NCI-H446 treated with DMSO at 0.1 percent for 48 hours (cell line): ENCODE results near the gene STK10.
A peak's percentile ranks its signal among the peaks of the same experiment; 100 is the strongest.

ENCODE experiments used
- DNase-seq: peaks from one replicate; lab custom pipeline; 2025; lab: John Stamatoyannopoulos, UW

STK10 gene

GRCh38 chr5:172088801-172089200 lies 99.2 kb downstream of the STK10 start:
- DNase-seq = no peak

- no peak for DNase-seq
These were observed 101.6 kb downstream of the STK10 start for GRCh38 chr5:172086194-172086975.

GRCh38 chr5:172085738-172086137 lies 102.3 kb downstream of the STK10 start:
- DNase-seq = no peak

DNA sequence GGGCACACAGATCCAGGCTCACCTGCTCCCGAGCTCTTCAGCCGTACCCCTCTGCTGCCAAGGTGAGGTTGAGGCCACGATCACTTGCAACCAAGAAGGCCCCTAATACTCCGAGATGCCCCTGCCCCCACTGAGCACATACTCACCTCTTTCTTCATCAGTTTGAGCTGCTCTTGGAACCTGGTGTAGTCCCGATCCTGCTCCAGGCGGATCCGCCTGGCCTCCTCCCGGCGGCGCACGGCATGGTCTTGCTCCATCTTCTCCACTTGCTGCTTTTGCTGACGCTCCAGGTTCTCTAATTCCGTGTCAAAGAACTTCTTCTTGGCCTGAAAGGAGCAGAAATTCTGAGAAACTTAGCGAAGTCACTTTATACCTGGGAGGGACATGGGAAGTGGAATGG lies 105.8 kb downstream of the STK10 start:
- DNase-seq = no peak

DNA sequence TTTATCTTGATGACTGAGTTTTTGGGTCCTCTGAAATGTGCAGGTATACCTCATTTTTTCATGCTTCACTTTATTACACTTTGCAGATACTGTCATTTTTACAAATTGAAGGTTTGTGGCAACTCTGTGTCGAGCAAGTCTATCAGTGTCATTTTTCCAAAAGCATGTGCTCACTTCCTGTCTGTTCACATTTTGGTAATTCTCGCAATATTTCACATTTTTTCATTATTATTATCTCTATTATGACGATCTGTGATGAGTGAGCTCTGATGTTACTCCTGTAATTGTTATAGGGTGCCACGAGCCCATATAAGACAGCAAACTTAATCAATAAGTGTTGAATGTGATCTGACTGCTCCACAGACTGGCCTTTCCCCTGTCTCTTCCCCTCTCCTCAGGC lies 108.1 kb downstream of the STK10 start:
- no peak for DNase-seq

DNA sequence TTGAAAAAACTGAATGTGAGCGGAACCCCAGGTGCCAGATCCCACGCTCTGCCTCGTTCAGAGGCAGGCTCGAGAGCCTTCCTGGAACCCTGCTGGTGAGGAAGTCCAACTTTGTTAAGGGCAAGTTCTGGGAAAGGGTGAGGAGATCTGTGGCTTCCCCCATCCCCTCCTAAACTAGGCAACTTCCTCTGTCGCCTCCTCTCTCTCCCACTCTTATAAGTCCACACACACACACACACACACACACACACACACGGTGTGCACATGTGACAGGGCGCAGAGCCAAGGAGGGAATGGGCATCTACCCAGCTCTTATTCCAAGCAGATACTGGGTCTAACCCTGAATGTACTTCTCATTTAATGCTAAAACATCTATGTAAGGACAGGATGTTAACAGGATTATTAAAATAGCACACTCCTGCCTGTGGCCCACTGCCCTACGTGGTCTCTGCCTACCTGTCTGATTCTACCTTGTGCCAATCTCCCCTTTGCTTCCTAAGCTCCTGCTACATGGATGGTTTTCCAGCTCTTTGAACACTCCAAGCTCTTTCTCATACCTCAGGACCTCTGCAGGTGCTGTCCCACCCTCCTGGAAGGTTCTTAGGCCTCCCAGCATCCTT lies 109.2 kb downstream of the STK10 start:
- DNase-seq = no peak

- DNase-seq = peak; percentile 21
These were observed 110.2 kb downstream of the STK10 start for GRCh38 chr5:172077664-172078425.

DNA sequence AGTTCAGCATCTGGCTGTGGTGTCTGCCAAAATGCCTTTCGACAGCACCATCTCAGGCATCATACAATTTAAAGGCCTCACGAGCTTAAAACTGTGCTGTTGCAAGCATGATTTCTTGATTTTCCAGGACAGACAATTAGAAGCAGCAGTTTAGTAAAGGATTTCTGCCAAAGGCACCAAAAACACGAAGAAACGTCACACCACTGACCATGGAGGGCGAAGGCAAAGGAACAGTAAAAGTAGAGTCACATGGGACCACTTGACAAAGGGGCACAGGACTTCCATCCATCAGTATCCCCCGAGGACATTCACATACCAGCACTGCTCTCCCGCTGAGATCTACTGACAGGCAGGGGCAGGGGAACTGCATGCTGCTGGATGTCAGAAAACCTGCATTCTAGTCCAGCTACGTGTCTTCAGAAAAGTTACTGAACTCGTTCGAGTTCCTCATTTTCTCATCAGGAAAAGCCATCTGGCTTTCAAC lies 111.2 kb downstream of the STK10 start:
- DNase-seq = no peak

- no peak for DNase-seq
These were observed 112.4 kb downstream of the STK10 start for GRCh38 chr5:172075656-172076055.

DNA sequence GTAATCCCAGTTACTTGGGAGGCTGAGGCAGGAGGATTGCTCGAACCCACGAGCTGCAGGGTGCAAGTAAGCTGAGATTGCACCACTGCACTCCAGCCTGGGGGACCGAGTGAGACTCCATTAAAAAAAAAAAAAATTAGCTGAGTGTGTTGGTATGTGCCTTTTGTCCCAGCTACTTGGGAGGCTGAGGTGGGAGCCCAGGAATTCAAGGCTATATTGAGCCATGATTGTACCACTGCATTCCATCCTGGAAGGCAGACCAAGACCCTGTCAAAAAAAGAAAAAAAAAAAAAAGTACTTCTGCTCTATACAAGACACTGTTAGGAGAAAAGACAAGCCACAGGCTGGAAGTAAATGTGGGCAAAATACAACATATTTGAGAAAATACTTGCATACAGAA lies 113.1 kb downstream of the STK10 start:
- DNase-seq = no peak

DNA sequence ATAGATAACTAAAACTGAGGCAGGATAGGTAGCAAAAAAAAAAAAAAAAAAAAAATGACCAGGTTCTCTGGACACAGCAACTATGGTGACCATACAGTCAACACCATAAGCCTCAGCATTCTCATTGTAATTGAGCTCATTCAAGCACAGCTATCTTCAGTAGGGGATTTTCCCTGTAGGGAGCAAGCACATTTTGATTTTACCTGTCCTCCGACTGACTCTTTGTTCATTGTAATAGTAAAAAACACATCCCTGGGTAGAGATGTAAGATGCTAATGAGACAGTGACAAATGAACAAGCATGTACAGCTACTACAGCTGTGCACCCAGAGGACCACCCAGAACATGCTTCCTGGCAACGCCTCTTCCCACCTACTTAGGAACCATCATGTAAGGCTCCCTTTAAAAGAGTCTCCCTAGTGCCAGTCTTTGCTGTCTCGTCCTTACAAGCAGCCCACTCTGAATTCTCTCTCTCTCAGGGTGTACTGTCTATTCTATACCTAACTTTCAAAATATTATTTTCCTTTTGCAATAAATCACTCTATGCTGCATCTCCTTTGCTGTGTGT lies 116.6 kb downstream of the STK10 start:
- DNase-seq = no peak

DNA sequence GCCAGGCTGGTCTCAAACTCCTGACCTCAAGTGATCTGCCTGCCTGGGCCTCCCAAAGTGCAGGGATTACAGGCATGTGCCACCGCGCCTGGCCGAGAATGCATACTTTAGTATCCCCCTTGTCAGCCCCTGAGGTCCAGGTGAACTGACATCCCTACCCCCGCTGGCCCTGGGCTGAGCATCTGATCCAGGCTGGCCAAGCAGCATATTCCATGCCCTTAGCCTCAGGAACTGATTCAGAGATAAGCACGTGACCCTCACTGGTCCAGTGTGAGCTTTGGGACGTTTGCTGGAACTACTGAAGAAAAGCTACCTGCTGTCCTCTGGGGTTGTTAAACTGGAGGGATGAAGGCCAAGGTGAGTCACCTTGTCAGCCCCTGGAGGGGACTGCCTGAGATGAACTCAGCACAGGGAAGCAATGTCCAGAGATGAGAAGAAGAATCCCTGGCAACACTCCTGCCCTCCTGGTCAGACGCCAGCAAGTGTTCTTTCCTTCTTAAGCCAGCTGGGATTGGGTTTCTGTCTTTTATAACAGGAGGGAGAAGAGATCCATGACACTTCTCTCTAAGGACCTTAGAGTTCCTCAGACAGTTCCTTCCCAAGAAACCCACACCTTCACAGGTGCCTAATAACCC lies 122.5 kb downstream of the STK10 start:
- no peak for DNase-seq

- no peak for DNase-seq
These were observed 123.3 kb downstream of the STK10 start for GRCh38 chr5:172064766-172065165.

DNA sequence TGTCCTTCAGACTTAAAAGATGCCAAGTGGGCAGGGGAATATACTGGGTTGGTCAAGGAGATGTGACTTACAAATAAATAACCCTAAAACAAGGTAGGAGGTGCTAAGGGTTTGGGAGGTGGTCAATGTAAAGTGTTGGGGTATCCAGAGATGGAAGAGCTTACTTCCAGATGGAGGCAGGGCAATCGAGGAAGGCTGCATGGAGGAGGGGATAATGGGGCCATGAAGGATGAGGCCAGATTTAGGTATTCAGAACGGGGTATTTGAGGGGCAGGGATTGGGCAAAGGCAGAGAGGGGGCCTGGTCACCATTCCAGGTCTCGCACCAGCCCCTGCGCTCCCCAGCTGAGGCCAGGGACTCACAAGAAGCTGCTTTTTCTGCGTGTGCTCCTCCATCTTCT lies 123.7 kb downstream of the STK10 start:
- no peak for DNase-seq

DNA sequence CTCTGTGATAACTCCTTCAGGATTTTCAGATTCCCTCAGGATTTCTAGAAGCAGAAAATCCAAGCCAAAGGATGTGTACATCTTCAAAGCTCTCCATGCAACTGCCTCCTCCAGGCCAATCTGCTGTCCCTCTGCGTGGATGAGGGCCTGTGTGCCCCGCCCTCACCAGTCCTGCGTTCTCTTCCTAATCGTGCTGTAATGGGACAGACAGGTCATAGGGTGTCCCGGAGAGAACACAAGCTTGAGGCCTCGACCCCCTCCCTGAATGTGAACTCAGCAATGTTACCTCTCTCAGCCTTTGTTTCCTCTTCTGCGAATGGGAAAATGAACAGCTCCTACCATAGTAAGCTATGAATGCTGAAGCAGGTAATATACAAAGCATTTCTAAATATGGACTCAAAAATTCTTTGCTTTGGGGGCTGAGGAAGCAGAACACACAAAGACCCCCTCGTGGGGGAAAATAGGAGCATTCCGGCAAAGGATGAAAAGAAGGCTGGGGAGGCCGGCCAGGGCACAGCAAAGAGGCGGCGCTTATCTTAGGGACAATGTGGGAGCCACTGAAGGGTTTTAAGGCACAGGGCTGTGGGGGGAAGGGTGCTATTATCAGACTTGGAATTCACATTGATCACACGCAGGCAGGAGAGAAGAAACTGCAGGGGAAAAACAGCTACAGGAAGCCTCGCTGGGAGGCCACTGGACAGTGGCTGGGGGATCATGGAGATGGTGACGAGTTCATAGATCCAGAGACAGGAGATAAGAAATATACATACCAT lies 124.4 kb downstream of the STK10 start:
- no peak for DNase-seq

- DNase-seq = no peak
These were observed 128.3 kb downstream of the STK10 start for GRCh38 chr5:172059661-172060100.

DNA sequence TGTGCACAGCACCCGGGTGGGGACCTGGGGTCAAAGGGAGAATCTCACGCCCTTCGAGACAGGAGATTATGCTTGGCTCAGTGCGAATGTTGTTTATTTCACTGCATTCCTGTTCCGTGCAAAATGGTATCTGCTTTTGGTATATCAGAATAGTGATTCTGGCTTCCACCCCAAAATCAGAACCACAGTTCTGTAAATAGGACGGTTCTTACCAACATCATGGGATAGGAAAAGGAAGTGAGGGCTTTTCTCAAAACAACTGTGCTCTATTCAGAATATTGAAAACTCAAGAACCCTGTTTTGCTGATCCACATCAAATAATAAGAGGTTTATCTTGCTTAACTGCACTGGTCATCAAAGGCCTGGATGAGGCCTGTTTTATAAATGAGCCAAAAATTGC lies 129.9 kb downstream of the STK10 start:
- no peak for DNase-seq

GRCh38 chr5:172055996-172056395 lies 132.0 kb downstream of the STK10 start:
- DNase-seq = no peak

DNA sequence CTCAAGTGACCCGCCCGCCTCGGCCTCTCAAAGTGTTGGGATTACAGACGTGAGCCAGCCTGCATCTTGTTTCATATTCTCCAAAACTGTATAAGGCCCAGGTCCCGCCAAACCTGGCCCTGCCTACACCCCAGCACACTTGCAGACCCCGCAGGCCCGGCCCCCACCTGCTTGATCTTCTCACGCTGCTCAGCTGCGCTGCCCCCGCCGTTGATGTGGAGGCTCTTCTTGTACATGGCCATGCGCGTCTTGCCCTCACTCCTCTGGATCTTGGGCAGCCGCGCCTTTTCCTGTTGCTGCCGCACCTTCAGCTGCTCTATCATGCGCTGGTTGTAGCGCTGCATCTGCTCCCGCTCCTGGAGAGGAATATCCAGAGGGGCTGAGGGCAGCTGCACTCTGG lies 132.6 kb downstream of the STK10 start:
- DNase-seq = no peak

- DNase-seq = no peak
These were observed 133.3 kb downstream of the STK10 start for GRCh38 chr5:172054611-172055153.
